ENCODE data around the gene CALHM6.

DNA sequence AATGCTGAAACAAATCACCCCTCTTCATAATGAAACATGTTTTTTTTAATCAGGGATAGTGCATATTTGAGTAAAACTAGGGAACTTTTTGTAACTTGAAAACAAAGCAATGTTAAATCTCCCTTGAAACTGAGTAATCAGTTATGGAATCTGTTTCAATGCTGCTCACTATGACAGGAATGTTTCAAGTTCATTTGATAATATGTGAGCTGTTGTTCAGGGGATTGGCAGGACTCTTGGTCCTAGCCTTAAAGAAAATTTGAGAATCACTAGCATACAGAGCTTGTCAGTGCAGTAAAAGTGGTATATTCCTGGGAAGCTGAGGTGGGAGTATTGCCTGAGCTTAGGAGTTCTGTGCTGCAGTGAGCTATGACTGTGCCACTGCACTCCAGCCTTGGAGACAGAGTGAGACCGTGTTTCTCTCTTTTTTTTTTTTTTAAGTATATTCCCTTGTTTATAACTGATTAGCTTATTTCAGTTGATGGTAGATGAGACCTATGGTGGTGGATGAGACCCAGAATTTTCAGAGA lies 21.6 kb upstream of the CALHM6 start:
- TF ChIP-seq, protein P1, sequence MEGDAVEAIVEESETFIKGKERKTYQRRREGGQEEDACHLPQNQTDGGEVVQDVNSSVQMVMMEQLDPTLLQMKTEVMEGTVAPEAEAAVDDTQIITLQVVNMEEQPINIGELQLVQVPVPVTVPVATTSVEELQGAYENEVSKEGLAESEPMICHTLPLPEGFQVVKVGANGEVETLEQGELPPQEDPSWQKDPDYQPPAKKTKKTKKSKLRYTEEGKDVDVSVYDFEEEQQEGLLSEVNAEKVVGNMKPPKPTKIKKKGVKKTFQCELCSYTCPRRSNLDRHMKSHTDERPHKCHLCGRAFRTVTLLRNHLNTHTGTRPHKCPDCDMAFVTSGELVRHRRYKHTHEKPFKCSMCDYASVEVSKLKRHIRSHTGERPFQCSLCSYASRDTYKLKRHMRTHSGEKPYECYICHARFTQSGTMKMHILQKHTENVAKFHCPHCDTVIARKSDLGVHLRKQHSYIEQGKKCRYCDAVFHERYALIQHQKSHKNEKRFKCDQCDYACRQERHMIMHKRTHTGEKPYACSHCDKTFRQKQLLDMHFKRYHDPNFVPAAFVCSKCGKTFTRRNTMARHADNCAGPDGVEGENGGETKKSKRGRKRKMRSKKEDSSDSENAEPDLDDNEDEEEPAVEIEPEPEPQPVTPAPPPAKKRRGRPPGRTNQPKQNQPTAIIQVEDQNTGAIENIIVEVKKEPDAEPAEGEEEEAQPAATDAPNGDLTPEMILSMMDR (IDR thresholded peaks at IDR 0.05 in 2 of 3, conservative IDR thresholded peaks at IDR 0.05 in 1 of 3; ENCODE audit: control insufficient read depth in 2 of 3, extremely low read depth in 1 of 3, insufficient read depth in 1 of 3, low read depth in 3 of 3, low read length in 3 of 3) = no peak
- no peak for TF ChIP-seq PML (IDR thresholded peaks at IDR 0.05; ENCODE audit: low read length)
- TF ChIP-seq, protein P2, sequence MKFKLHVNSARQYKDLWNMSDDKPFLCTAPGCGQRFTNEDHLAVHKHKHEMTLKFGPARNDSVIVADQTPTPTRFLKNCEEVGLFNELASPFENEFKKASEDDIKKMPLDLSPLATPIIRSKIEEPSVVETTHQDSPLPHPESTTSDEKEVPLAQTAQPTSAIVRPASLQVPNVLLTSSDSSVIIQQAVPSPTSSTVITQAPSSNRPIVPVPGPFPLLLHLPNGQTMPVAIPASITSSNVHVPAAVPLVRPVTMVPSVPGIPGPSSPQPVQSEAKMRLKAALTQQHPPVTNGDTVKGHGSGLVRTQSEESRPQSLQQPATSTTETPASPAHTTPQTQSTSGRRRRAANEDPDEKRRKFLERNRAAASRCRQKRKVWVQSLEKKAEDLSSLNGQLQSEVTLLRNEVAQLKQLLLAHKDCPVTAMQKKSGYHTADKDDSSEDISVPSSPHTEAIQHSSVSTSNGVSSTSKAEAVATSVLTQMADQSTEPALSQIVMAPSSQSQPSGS (IDR thresholded peaks at IDR 0.05; ENCODE audit: low read length) = no peak
- TF ChIP-seq, protein P3, sequence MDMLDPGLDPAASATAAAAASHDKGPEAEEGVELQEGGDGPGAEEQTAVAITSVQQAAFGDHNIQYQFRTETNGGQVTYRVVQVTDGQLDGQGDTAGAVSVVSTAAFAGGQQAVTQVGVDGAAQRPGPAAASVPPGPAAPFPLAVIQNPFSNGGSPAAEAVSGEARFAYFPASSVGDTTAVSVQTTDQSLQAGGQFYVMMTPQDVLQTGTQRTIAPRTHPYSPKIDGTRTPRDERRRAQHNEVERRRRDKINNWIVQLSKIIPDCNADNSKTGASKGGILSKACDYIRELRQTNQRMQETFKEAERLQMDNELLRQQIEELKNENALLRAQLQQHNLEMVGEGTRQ (IDR thresholded peaks at IDR 0.05; ENCODE audit: borderline replicate concordance, low read depth, low read length) = no peak
- TF ChIP-seq RAD21 (IDR thresholded peaks at IDR 0.05; ENCODE audit: insufficient read depth, low read depth, low read length) = no peak
- no peak for TF ChIP-seq TCF12 (IDR thresholded peaks at IDR 0.05; ENCODE audit: low read depth, low read length)
- TF ChIP-seq CBX5 (IDR thresholded peaks at IDR 0.05; ENCODE audit: low read depth) = no peak
- TF ChIP-seq BACH1 (IDR thresholded peaks at IDR 0.05; ENCODE audit: borderline replicate concordance) = no peak
- TF ChIP-seq, protein P4, sequence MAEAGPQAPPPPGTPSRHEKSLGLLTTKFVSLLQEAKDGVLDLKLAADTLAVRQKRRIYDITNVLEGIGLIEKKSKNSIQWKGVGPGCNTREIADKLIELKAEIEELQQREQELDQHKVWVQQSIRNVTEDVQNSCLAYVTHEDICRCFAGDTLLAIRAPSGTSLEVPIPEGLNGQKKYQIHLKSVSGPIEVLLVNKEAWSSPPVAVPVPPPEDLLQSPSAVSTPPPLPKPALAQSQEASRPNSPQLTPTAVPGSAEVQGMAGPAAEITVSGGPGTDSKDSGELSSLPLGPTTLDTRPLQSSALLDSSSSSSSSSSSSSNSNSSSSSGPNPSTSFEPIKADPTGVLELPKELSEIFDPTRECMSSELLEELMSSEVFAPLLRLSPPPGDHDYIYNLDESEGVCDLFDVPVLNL (IDR thresholded peaks at IDR 0.05; ENCODE audit: low read depth, low read length) = no peak

Data from GM12878 (cell line).